HG03457 (cell line): ENCODE measurements around the gene GET4.
"Not testable (repeated sequence)": the region's sequence is repeated elsewhere in the genome, so short reads cannot be mapped to it uniquely, and the experiment has no call there.

ENCODE experiments used
- ATAC-seq: cut with Tn5 transposase; IDR thresholded peaks from one replicate; pipeline ENCODE4 v1.9.1; 2021; ENCODE audit warnings: moderate number of reproducible peaks; ENCODE audit not compliant: unreplicated experiment

GET4 gene

GRCh38 chr7:897771-898376 lies 21.5 kb downstream of the GET4 start:
- no peak for ATAC-seq

- ATAC-seq, result no peak
Observed at GRCh38 chr7:898460-898854, 22.1 kb downstream of the GET4 start.

- ATAC-seq, result no peak
Observed at GRCh38 chr7:898855-899681, 22.7 kb downstream of the GET4 start.

GRCh38 chr7:899806-900205 lies 23.5 kb downstream of the GET4 start:
- no peak for ATAC-seq

- no peak for ATAC-seq
Observed at GRCh38 chr7:900331-901040, 24.1 kb downstream of the GET4 start.

GRCh38 chr7:901041-901387 lies 24.7 kb downstream of the GET4 start:
- no peak for ATAC-seq

GRCh38 chr7:901388-902154 lies 25.2 kb downstream of the GET4 start:
- no peak for ATAC-seq

- no peak for ATAC-seq
Observed at GRCh38 chr7:902996-903395, 26.6 kb downstream of the GET4 start.

- no peak for ATAC-seq
Observed at GRCh38 chr7:903921-904755, 27.8 kb downstream of the GET4 start.

GRCh38 chr7:904847-905246 lies 28.5 kb downstream of the GET4 start:
- ATAC-seq, result no peak

- no peak for ATAC-seq
Observed at GRCh38 chr7:906776-907157, 30.4 kb downstream of the GET4 start.

GRCh38 chr7:907158-907980 lies 31.0 kb downstream of the GET4 start:
- no peak for ATAC-seq

- ATAC-seq, result no peak
Observed at GRCh38 chr7:908159-908581, 31.8 kb downstream of the GET4 start.

- not testable (repeated sequence) for ATAC-seq
Observed at GRCh38 chr7:908591-909357, 32.4 kb downstream of the GET4 start.

- ATAC-seq, result no peak
Observed at GRCh38 chr7:909358-910329, 33.3 kb downstream of the GET4 start.

GRCh38 chr7:910441-910861 lies 34.1 kb downstream of the GET4 start:
- ATAC-seq, result no peak

- no peak for ATAC-seq
Observed at GRCh38 chr7:910931-911431, 34.6 kb downstream of the GET4 start.
